H9 (cell line): Measurements from ENCODE around the gene GPLD1. TPM values are rescaled to one million over a fixed set of nuclear protein-coding genes. Genes with fewer than 3 reads are reported as not detected.
A peak's percentile ranks its signal among the peaks of the same experiment; 100 is the strongest.

Source experiments
- DNase-seq: peaks from one replicate; pipeline ENCODE4 v3.0.0-alpha.2; 2017
- H2AFZ ChIP-seq: one replicate; pipeline ENCODE4 v1.6.1; 2013; ENCODE audit warnings: mild to moderate bottlenecking, low read length, control low read depth, moderate library complexity
- H2AK5ac ChIP-seq: 2 replicates; pipeline ENCODE4 v1.6.1; 2013; ENCODE audit warnings: low read length, control low read depth, mixed read lengths; ENCODE audit not compliant: insufficient read length
- H2BK120ac ChIP-seq: one replicate; pipeline ENCODE4 v1.6.1; 2013; ENCODE audit warnings: low read depth, mild to moderate bottlenecking, low read length, control low read depth, inconsistent platforms; ENCODE audit not compliant: poor library complexity, severe bottlenecking
- H2BK12ac ChIP-seq: 2 replicates; pipeline ENCODE4 v1.6.1; 2013; ENCODE audit warnings: low read length, control low read depth, mixed read lengths, low read depth; ENCODE audit not compliant: insufficient read length
- H2BK15ac ChIP-seq: 2 replicates; pipeline ENCODE4 v1.6.1; 2013; ENCODE audit warnings: low read depth, low read length, control low read depth
- H2BK20ac ChIP-seq: one replicate; pipeline ENCODE4 v1.6.1; 2013; ENCODE audit warnings: low read depth, mild to moderate bottlenecking, low read length, control low read depth, inconsistent platforms; ENCODE audit not compliant: poor library complexity, severe bottlenecking
- H2BK5ac ChIP-seq: 2 replicates; pipeline ENCODE4 v1.6.1; 2013; ENCODE audit warnings: low read length, control low read depth, mixed read lengths; ENCODE audit not compliant: insufficient read length
- H3K14ac ChIP-seq: 2 replicates; pipeline ENCODE4 v1.6.1; 2013; ENCODE audit warnings: low read length, control low read depth; ENCODE audit not compliant: insufficient read depth
- H3K18ac ChIP-seq: 2 replicates; pipeline ENCODE4 v1.6.1; 2013; ENCODE audit warnings: low read depth, mild to moderate bottlenecking, mixed read lengths, low read length, control low read depth; ENCODE audit not compliant: insufficient read length
- H3K23ac ChIP-seq: 2 replicates; pipeline ENCODE4 v1.6.1; 2013; ENCODE audit warnings: low read length, control low read depth, mixed read lengths, low read depth; ENCODE audit not compliant: insufficient read length
- H3K23me2 ChIP-seq: 2 replicates; pipeline ENCODE4 v1.6.1; 2013; ENCODE audit warnings: low read depth, mild to moderate bottlenecking, mixed read lengths, low read length, control low read depth; ENCODE audit not compliant: insufficient read length, poor library complexity, severe bottlenecking
- H3K27ac ChIP-seq: 2 replicates; pipeline ENCODE4 v1.5.1; 2013; ENCODE audit warnings: low read length, control low read depth, mixed read lengths, low read depth; ENCODE audit not compliant: insufficient read length
- H3K27me3 ChIP-seq: 2 replicates; pipeline ENCODE4 v1.6.1; 2013; ENCODE audit warnings: low read length, control low read depth, inconsistent platforms; ENCODE audit not compliant: insufficient read depth
- H3K4ac ChIP-seq: 2 replicates; pipeline ENCODE4 v1.6.1; 2013; ENCODE audit warnings: low read depth, mild to moderate bottlenecking, control low read depth, inconsistent platforms, low read length, moderate library complexity
- H3K4me1 ChIP-seq: 2 replicates; pipeline ENCODE4 v1.6.1; 2013; ENCODE audit warnings: low read length, control low read depth, inconsistent platforms; ENCODE audit not compliant: insufficient read depth
- H3K4me2 ChIP-seq: 2 replicates; pipeline ENCODE4 v1.6.1; 2013; ENCODE audit warnings: low read length, control low read depth, mixed read lengths; ENCODE audit not compliant: insufficient read length, insufficient read depth
- H3K56ac ChIP-seq: 2 replicates; pipeline ENCODE4 v1.6.1; 2013; ENCODE audit warnings: low read depth, mild to moderate bottlenecking, mixed read lengths, low read length, control low read depth; ENCODE audit not compliant: insufficient read length
- H3K79me1 ChIP-seq: 2 replicates; pipeline ENCODE4 v1.6.1; 2013; ENCODE audit warnings: low read depth, mild to moderate bottlenecking, moderate library complexity, low read length, control low read depth, inconsistent platforms; ENCODE audit not compliant: insufficient read depth, poor library complexity, severe bottlenecking
- H3K79me2 ChIP-seq: 2 replicates; pipeline ENCODE4 v1.6.1; 2013; ENCODE audit warnings: low read length, control low read depth, inconsistent platforms; ENCODE audit not compliant: insufficient read depth
- H3K9ac ChIP-seq: 2 replicates; pipeline ENCODE4 v1.6.1; 2013; ENCODE audit warnings: low read length, control low read depth, mixed read lengths; ENCODE audit not compliant: insufficient read length; ENCODE audit errors: extremely low read depth
- H3K9me3 ChIP-seq: one replicate; pipeline ENCODE4 v1.6.1; 2013; ENCODE audit warnings: low read depth, low read length, inconsistent platforms; ENCODE audit not compliant: control insufficient read depth
- H3T11ph ChIP-seq: one replicate; pipeline ENCODE4 v1.6.1; 2013; ENCODE audit warnings: mild to moderate bottlenecking, low read length, control low read depth, inconsistent platforms
- H4K20me1 ChIP-seq: one replicate; pipeline ENCODE4 v1.6.1; 2013; ENCODE audit not compliant: control insufficient read depth, insufficient read length, insufficient read depth
- H4K5ac ChIP-seq: 2 replicates; pipeline ENCODE4 v1.6.1; 2013; ENCODE audit warnings: low read depth, mild to moderate bottlenecking, mixed read lengths, low read length, control low read depth; ENCODE audit not compliant: insufficient read length
- H4K8ac ChIP-seq: replicated peaks from 2 replicates; pipeline ENCODE4 v1.6.1; 2013; ENCODE audit warnings: low read length, control low read depth, mixed read lengths, low read depth; ENCODE audit not compliant: insufficient read length
- H4K91ac ChIP-seq: 2 replicates; pipeline ENCODE4 v1.6.1; 2013; ENCODE audit warnings: low read depth, mild to moderate bottlenecking, moderate library complexity, mixed read lengths, low read length, control low read depth; ENCODE audit not compliant: insufficient read length
- H3K27ac Mint-ChIP-seq, 3 experiments: 2 replicates in 2 of 3; 3 replicates in 1 of 3; pipeline ENCODE4 v1.8.0; 2020 to 2021; ENCODE audit warnings: mixed read lengths in 3 of 3, mild to moderate bottlenecking in 1 of 3, moderate library complexity in 1 of 3
- H3K27me3 Mint-ChIP-seq: 2 replicates; pipeline ENCODE4 v1.8.0; 2021; ENCODE audit warnings: low read depth, mild to moderate bottlenecking, moderate library complexity, mixed read lengths
- H3K36me3 Mint-ChIP-seq, 3 experiments: 2 replicates in 2 of 3; 3 replicates in 1 of 3; pipeline ENCODE4 v1.8.0; 2020 to 2021; ENCODE audit warnings: low read depth in 3 of 3, mixed read lengths in 3 of 3; ENCODE audit not compliant: insufficient read depth in 1 of 3
- H3K4me1 Mint-ChIP-seq, 2 experiments: 2 replicates each; pipeline ENCODE4 v1.8.0; 2020; ENCODE audit warnings: mixed read lengths in 2 of 2
- H3K4me3 Mint-ChIP-seq, 2 experiments: 2 replicates in 1 of 2; 3 replicates in 1 of 2; pipeline ENCODE4 v1.8.0; 2020 to 2021; ENCODE audit warnings: mild to moderate bottlenecking in 2 of 2, mixed read lengths in 2 of 2, moderate library complexity in 1 of 2
- H3K9me3 Mint-ChIP-seq, 2 experiments: 2 replicates in 1 of 2; 3 replicates in 1 of 2; pipeline ENCODE4 v1.8.0; 2020; ENCODE audit warnings: mild to moderate bottlenecking in 2 of 2, mixed read lengths in 2 of 2, moderate library complexity in 1 of 2
- WGBS: extraction: QIAGEN DNeasy Blood & Tissue Kit; methylation state at CpG from one replicate; pipeline ENCODE4 v1.1.7; 2013; ENCODE audit warnings: missing lambda C conversion rate, low lambda C conversion rate, mixed read lengths; ENCODE audit not compliant: insufficient read length; ENCODE audit errors: extremely low coverage; 5-methylcytosine and 5-hydroxymethylcytosine counted together
- total RNA-seq: library from RNA; stranded (reverse); gene quantifications from 2 replicates; pipeline ENCODE4 v1.2.1, GENCODE V29; 2021
- TF ChIP-seq, protein P1 (sequence below): fragments of 200-600 bp; sonication (generic); conservative IDR thresholded peaks from 3 replicates; pipeline ENCODE4 v1.8.0; 2021; ENCODE audit warnings: antibody characterized with exemption, mild to moderate bottlenecking

The GPLD1 gene
- total RNA-seq, 1 experiment from 2014 or later, result 8.0 TPM

- Mint-ChIP-seq H3K27me3 (no peaks in the 10 kb centered on the region), H3K9me3 (peaks cover 0 to 2% of the 10 kb centered on the region in 2 experiments; a peak in 1 of 5 replicates), H3K36me3 (peaks cover 10 to 43% (median 32%) of the 10 kb centered on the region in 3 experiments; a peak in 6 of 7 replicates), H3K4me3 (no peak overlapping the region), H3K4me1 (no peaks in the 10 kb centered on the region), H3K27ac (peak overlapping the region in 2 of 3 experiments; percentile 1 to 28; a peak in 3 of 7 replicates)
- Histone ChIP-seq H4K5ac (no peak overlapping the region), H3K9me3 (no peaks in the 10 kb centered on the region), H3K4me2 (no peak overlapping the region), H2BK120ac (no peak overlapping the region), H3K79me2 (no peaks in the 10 kb centered on the region), H3T11ph (no peak overlapping the region), H3K9ac (no peak overlapping the region), H3K56ac (no peak overlapping the region), H3K18ac (no peak overlapping the region), H2BK20ac (no peak overlapping the region), H2BK15ac (no peak overlapping the region), H3K23ac (no peak overlapping the region), H2AK5ac (no peak overlapping the region), H3K4me1 (no peaks in the 10 kb centered on the region), H3K23me2 (no peaks in the 10 kb centered on the region), H3K79me1 (no peaks in the 10 kb centered on the region), H3K27me3 (no peaks in the 10 kb centered on the region), H4K91ac (no peak overlapping the region), H4K8ac (no peak overlapping the region), H2AFZ (no peak overlapping the region), H3K27ac (no peak overlapping the region), H3K14ac (no peak overlapping the region), H2BK12ac (no peak overlapping the region), H2BK5ac (no peak overlapping the region), H4K20me1 (peaks cover 2% of the 10 kb centered on the region), H3K4ac (no peak overlapping the region)
- no CpG with 5 or more reads among the region's 10 CpGs for WGBS
- DNase-seq, result no peak
- TF ChIP-seq, protein P1, sequence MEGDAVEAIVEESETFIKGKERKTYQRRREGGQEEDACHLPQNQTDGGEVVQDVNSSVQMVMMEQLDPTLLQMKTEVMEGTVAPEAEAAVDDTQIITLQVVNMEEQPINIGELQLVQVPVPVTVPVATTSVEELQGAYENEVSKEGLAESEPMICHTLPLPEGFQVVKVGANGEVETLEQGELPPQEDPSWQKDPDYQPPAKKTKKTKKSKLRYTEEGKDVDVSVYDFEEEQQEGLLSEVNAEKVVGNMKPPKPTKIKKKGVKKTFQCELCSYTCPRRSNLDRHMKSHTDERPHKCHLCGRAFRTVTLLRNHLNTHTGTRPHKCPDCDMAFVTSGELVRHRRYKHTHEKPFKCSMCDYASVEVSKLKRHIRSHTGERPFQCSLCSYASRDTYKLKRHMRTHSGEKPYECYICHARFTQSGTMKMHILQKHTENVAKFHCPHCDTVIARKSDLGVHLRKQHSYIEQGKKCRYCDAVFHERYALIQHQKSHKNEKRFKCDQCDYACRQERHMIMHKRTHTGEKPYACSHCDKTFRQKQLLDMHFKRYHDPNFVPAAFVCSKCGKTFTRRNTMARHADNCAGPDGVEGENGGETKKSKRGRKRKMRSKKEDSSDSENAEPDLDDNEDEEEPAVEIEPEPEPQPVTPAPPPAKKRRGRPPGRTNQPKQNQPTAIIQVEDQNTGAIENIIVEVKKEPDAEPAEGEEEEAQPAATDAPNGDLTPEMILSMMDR, result no peak
Measured at GRCh38 chr6:24426729-24427446, 62.5 kb downstream of the GPLD1 start.
